GM18526 (cell line): ENCODE results near the gene DCLK1.

Experiments
- POLR2A ChIP-seq: IDR thresholded peaks from 3 replicates; pipeline ENCODE4 v1.6.1; 2011; ENCODE audit not compliant: insufficient read length; ENCODE audit errors: extremely low read depth

Gene DCLK1

GRCh38 chr13:35733827-35734226 is 397.4 kb downstream of the DCLK1 start:
- no peak for TF ChIP-seq POLR2A

- no peak for TF ChIP-seq POLR2A
These were observed 398.6 kb downstream of the DCLK1 start for GRCh38 chr13:35732565-35732964.

- no peak for TF ChIP-seq POLR2A
These were observed 399.7 kb downstream of the DCLK1 start for GRCh38 chr13:35731471-35731870.

GRCh38 chr13:35729926-35730627 is 401.1 kb downstream of the DCLK1 start:
- no peak for TF ChIP-seq POLR2A

GRCh38 chr13:35727881-35728280 is 403.3 kb downstream of the DCLK1 start:
- TF ChIP-seq POLR2A, result no peak

- TF ChIP-seq POLR2A, result no peak
These were observed 406.7 kb downstream of the DCLK1 start for GRCh38 chr13:35724446-35724845.

- no peak for TF ChIP-seq POLR2A
These were observed 407.4 kb downstream of the DCLK1 start for GRCh38 chr13:35723821-35724220.

- no peak for TF ChIP-seq POLR2A
These were observed 408.1 kb downstream of the DCLK1 start for GRCh38 chr13:35723053-35723461.

- no peak for TF ChIP-seq POLR2A
These were observed 408.6 kb downstream of the DCLK1 start for GRCh38 chr13:35722458-35723052.

GRCh38 chr13:35720690-35721554 is 410.3 kb downstream of the DCLK1 start:
- TF ChIP-seq POLR2A, result no peak

- no peak for TF ChIP-seq POLR2A
These were observed 410.9 kb downstream of the DCLK1 start for GRCh38 chr13:35720290-35720689.
